K562 (cell line): ENCODE measurements around the gene DENND1A. TPM values are rescaled to one million over a fixed set of nuclear protein-coding genes. Genes with fewer than 3 reads are reported as not detected.

ENCODE experiments used
- ATAC-seq: fragments of 200-7000 bp; cut with Tn5 transposase; 3 replicates; pipeline ENCODE4 v1.9.1; 2020; ENCODE audit warnings: moderate library complexity
- BruUV-seq: library from RNA; stranded (reverse); fragments of 400-500 nt; replicated peaks from 2 replicates; lab custom pipeline; 2021; lab: Mats Ljungman, UMichigan
- CTCF ChIA-PET: fragments of 300-600 bp; formaldehyde crosslinking; extraction: SDS; loops from one replicate; lab custom pipeline; 2021; ENCODE audit warnings: low intra/inter-chr PET ratio; lab: Yijun Ruan, JAX
- POLR2A ChIA-PET: fragments of 300-600, 350-650 bp; sonication (Branson Sonifier 250); formaldehyde crosslinking; extraction: SDS; loops from one replicate; lab custom pipeline; 2021; ENCODE audit warnings: antibody characterized with exemption, inconsistent platforms; lab: Yijun Ruan, JAX
- DNase-seq, 4 experiments: peaks; one replicate each; pipeline versions ENCODE4 v3.0.0 to v3.0.0-alpha.2; 2011 to 2018; ENCODE audit warnings: low spot score in 3 of 4, mixed read lengths in 3 of 4; ENCODE audit errors: extremely low read depth in 1 of 4
- FAIRE-seq: peaks from 2 replicates; lab custom pipeline; 2011; peaks lifted over from hg19 to GRCh38; lab: Jason Lieb, UNC
- H2AFZ ChIP-seq: 2 replicates; pipeline ENCODE4 v1.6.0; 2011; ENCODE audit warnings: low read depth, low read length, control low read depth, inconsistent platforms
- H3K27ac ChIP-seq: fragments of 200-600 bp; 3 replicates; pipeline ENCODE4 v1.8.0; 2011; ENCODE audit warnings: low read depth, mild to moderate bottlenecking, control low read depth, inconsistent platforms, low read length, moderate library complexity, mixed read lengths; ENCODE audit errors: extremely low read depth
- H3K27me3 ChIP-seq, 2 experiments: fragments of 300-600 bp in 1 of 2; 2 replicates in 1 of 2; 3 replicates in 1 of 2; pipeline versions ENCODE4 v1.6.0 to v1.8.0; 2011; ENCODE audit warnings: inconsistent platforms in 2 of 2, low read length in 2 of 2, mild to moderate bottlenecking in 1 of 2, mixed read lengths in 1 of 2, moderate library complexity in 1 of 2; ENCODE audit not compliant: control insufficient read depth in 2 of 2, insufficient read depth in 2 of 2
- H3K36me3 ChIP-seq: fragments of 300-600 bp; 3 replicates; pipeline ENCODE4 v1.8.0; 2011; ENCODE audit warnings: mild to moderate bottlenecking, low read length, inconsistent platforms; ENCODE audit not compliant: control insufficient read depth, insufficient read depth
- H3K4me1 ChIP-seq, 2 experiments: fragments of 200-600 bp in 1 of 2; replicated peaks in 1 of 2; 2 replicates in 1 of 2; 3 replicates in 1 of 2; pipeline versions ENCODE4 v1.5.1 to v1.8.0; 2011; ENCODE audit warnings: inconsistent platforms in 2 of 2, low read length in 2 of 2, mild to moderate bottlenecking in 1 of 2, mixed read lengths in 1 of 2, moderate library complexity in 1 of 2; ENCODE audit not compliant: control insufficient read depth in 2 of 2, insufficient read depth in 2 of 2
- H3K4me2 ChIP-seq: 2 replicates; pipeline ENCODE4 v1.6.1; 2011; ENCODE audit warnings: low read length, control low read depth, inconsistent platforms, mixed read lengths; ENCODE audit not compliant: insufficient read depth
- H3K4me3 ChIP-seq: fragments of 200-600 bp; sonication (generic), shearing (Covaris generic); 2 replicates; pipeline ENCODE4 v1.5.1; 2016; ENCODE audit warnings: control low read depth, inconsistent platforms
- H3K79me2 ChIP-seq: fragments of 200-600 bp; 3 replicates; pipeline ENCODE4 v1.8.0; 2011; ENCODE audit warnings: low read length, inconsistent platforms; ENCODE audit not compliant: control insufficient read depth, insufficient read depth
- H3K9ac ChIP-seq, 2 experiments: 2 replicates each; pipeline versions ENCODE4 v1.6.0 to v1.6.1; 2011; ENCODE audit warnings: low read depth in 2 of 2, low read length in 2 of 2, control low read depth in 1 of 2, inconsistent platforms in 1 of 2, mild to moderate bottlenecking in 1 of 2, mixed read lengths in 1 of 2; ENCODE audit not compliant: insufficient read depth in 1 of 2
- H3K9me1 ChIP-seq: one replicate; pipeline ENCODE4 v1.6.0; 2011; ENCODE audit warnings: inconsistent platforms, mild to moderate bottlenecking, low read length, moderate library complexity; ENCODE audit not compliant: control insufficient read depth, insufficient read depth
- H3K9me3 ChIP-seq: replicated peaks from 2 replicates; pipeline ENCODE4 v1.5.1; 2011; ENCODE audit warnings: low read depth, low read length, inconsistent platforms; ENCODE audit not compliant: control insufficient read depth, insufficient read depth
- H4K20me1 ChIP-seq: replicated peaks from 2 replicates; pipeline ENCODE4 v1.6.1; 2011; ENCODE audit warnings: low read length, inconsistent platforms, mixed read lengths; ENCODE audit not compliant: control insufficient read depth, insufficient read depth
- CBX3 ChIP-seq, 2 experiments: IDR thresholded peaks; 1 replicate in 1 of 2; 2 replicates in 1 of 2; pipeline ENCODE4 v1.6.1; 2012; ENCODE audit warnings: inconsistent platforms in 2 of 2, low read length in 2 of 2, borderline replicate concordance in 1 of 2, control low read depth in 1 of 2
- CTBP1 ChIP-seq: fragments of 450-650 bp; IDR thresholded peaks from 2 replicates; pipeline ENCODE4 v1.6.1; 2016; ENCODE audit warnings: borderline replicate concordance
- FOXA3 ChIP-seq, 2 experiments: fragments of 450-650 bp in 1 of 2; sonication (generic) in 1 of 2; formaldehyde crosslinking; IDR thresholded peaks in 1 of 2; conservative IDR thresholded peaks in 1 of 2; 2 replicates each; pipeline versions ENCODE4 v1.4.0 to v1.8.0; 2020 to 2022; ENCODE audit warnings: mild to moderate bottlenecking in 2 of 2, missing genetic modification reagents in 1 of 2
- NFATC3 ChIP-seq: fragments of 450-650 bp; IDR thresholded peaks from 2 replicates; pipeline ENCODE4 v1.6.1; 2017; ENCODE audit warnings: mild to moderate bottlenecking
- NFIC ChIP-seq: fragments of 450-650 bp; IDR thresholded peaks from 2 replicates; pipeline ENCODE4 v1.6.1; 2017; ENCODE audit warnings: mild to moderate bottlenecking, inconsistent platforms
- PCBP2 ChIP-seq: fragments of 200-400 bp; formaldehyde crosslinking; IDR thresholded peaks from 2 replicates; pipeline ENCODE4 v1.6.1; 2018; ENCODE audit warnings: low read length, low read depth, mild to moderate bottlenecking, moderate library complexity; ENCODE audit not compliant: poor library complexity, severe bottlenecking
- PHB ChIP-seq: fragments of 250-450 bp; sonication (Bioruptor Pico); IDR thresholded peaks from 2 replicates; pipeline ENCODE4 v1.5.0; 2021
- POLR2A ChIP-seq: fragments of 450-650 bp; conservative IDR thresholded peaks from 2 replicates; pipeline ENCODE4 v1.6.1; 2016
- POU5F1 ChIP-seq: fragments of 150-350 bp; IDR thresholded peaks from 2 replicates; pipeline ENCODE4 v1.6.1; 2014; ENCODE audit warnings: borderline replicate concordance, low read length, low read depth, mild to moderate bottlenecking; ENCODE audit not compliant: partially characterized antibody
- RBM25 ChIP-seq: fragments of 200-400 bp; formaldehyde crosslinking; IDR thresholded peaks from 2 replicates; pipeline ENCODE4 v1.6.1; 2018; ENCODE audit warnings: low read length, low read depth, moderate library complexity; ENCODE audit not compliant: severe bottlenecking
- RBM34 ChIP-seq: fragments of 200-400 bp; formaldehyde crosslinking; IDR thresholded peaks from 2 replicates; pipeline ENCODE4 v1.6.1; 2018; ENCODE audit warnings: low read length, borderline replicate concordance; ENCODE audit not compliant: insufficient read depth
- ZFP30 ChIP-seq: fragments of 250-450 bp; sonication (Bioruptor Pico); IDR thresholded peaks from 2 replicates; pipeline ENCODE4 v1.8.0; 2022; ENCODE audit warnings: moderate library complexity, mild to moderate bottlenecking, inconsistent platforms, borderline replicate concordance
- ZNF143 ChIP-seq: sonication (generic); formaldehyde crosslinking; IDR thresholded peaks from 2 replicates; pipeline ENCODE4 v1.9.0; 2022; ENCODE audit warnings: mild to moderate bottlenecking, missing genetic modification reagents
- ZNF174 ChIP-seq: fragments of 250-450 bp; sonication (Bioruptor Pico); IDR thresholded peaks from 2 replicates; pipeline ENCODE4 v1.4.0; 2020; ENCODE audit warnings: mild to moderate bottlenecking
- ZNF197 ChIP-seq: fragments of 200-800 bp; sonication (Bioruptor generic); IDR thresholded peaks from 2 replicates; pipeline ENCODE4 v1.6.1; 2016; ENCODE audit warnings: low read depth, missing genetic modification characterization, missing compliant biosample characterization
- ZNF239 ChIP-seq: fragments of 250-450 bp; sonication (Bioruptor Pico); IDR thresholded peaks from 2 replicates; pipeline ENCODE4 v1.4.0; 2020; ENCODE audit warnings: mild to moderate bottlenecking
- ZNF347 ChIP-seq: fragments of 450-650 bp; formaldehyde crosslinking; IDR thresholded peaks from 2 replicates; pipeline ENCODE4 v1.4.0; 2020; ENCODE audit warnings: low read depth, mild to moderate bottlenecking, moderate library complexity
- ZNF583 ChIP-seq: fragments of 250-450 bp; sonication (Bioruptor Pico); IDR thresholded peaks from 2 replicates; pipeline ENCODE4 v1.4.0; 2020
- in situ Hi-C: fragments of 300-500 bp; cut with MboI; formaldehyde crosslinking; loops from 4 replicates; pipeline ENCODE4 v1.15.0; 2018; ENCODE audit warnings: inconsistent platforms, mixed read lengths
- intact Hi-C: fragments of 100-400 bp; cut with micrococcal nuclease; formaldehyde crosslinking; loops from 2 replicates; pipeline ENCODE4 v1.14.2; 2022
- polyA plus RNA-seq, 8 experiments: library from polyadenylated mRNA; depleted of rRNA in 4 of 8; stranded (reverse) in 5 of 8; unstranded in 3 of 8; fragments of >200 nt; fragmentation: Nextera tagmentation in 2 of 8; fragmentation: Illumina TruSeq in 1 of 8; extraction: Ambion mirVana in 2 of 8; extraction: Trizol in 1 of 8; gene quantifications; 2 replicates each; pipeline versions ENCODE4 v1.2.1 to v1.2.3, GENCODE V29; 2011 to 2014; ENCODE audit warnings: inconsistent platforms in 1 of 8, missing spikeins in 1 of 8
- total RNA-seq, 7 experiments: library from RNA; depleted of rRNA in 6 of 7; stranded (reverse); fragments of >200 nt in 6 of 7; fragmentation: Illumina TruSeq in 2 of 7; extraction: Trizol in 2 of 7; gene quantifications; 2 replicates each; pipeline versions ENCODE4 v1.2.1 to v1.2.3, GENCODE V29; 2011 to 2021; ENCODE audit warnings: low replicate concordance in 1 of 7
- TF ChIP-seq, protein P1 (sequence below): fragments of 250-450 bp; sonication (Bioruptor Pico); IDR thresholded peaks from 2 replicates; pipeline ENCODE4 v1.8.0; 2021; ENCODE audit warnings: mild to moderate bottlenecking, moderate library complexity
- TF ChIP-seq, protein P2 (sequence below): fragments of 450-650 bp; formaldehyde crosslinking; IDR thresholded peaks from 2 replicates; pipeline ENCODE4 v1.4.0; 2020; ENCODE audit warnings: mild to moderate bottlenecking
- TF ChIP-seq, protein P3 (sequence below): sonication (generic); formaldehyde crosslinking; IDR thresholded peaks from 2 replicates; pipeline ENCODE4 v1.8.0; 2022; ENCODE audit warnings: mild to moderate bottlenecking, missing genetic modification reagents, borderline replicate concordance

The DENND1A gene
- total and polyA plus RNA-seq, 9 of the 15 experiments (the other 6 are each of a cell fraction or from before 2014, with no cell fraction given) = 7.6 to 29.5 (median 15.7) TPM

DNA sequence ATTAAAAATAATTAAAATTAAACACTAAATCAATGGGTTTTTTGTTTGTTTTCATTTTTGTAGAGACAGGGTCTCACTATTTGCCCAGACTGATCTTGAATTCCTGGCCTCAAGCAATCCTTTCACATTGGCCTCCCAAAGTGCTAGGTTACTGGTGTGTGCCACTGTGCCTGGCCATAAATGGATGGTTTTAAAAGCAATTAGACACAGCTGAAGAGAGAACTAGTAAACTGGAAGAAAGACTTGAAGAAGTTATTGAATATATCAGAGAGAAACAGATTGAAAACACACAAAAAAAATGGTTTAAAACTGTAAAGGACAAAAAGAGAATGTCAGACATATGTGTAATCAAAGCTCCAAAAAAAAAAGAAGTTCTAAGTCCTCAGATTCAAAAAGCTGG is 83.0 kb downstream of the DENND1A start:
- in situ Hi-C loops (no loop called here), intact Hi-C loops (no loop called here)
- no peak overlapping the region for H3K9ac ChIP-seq
- no peaks in the 10 kb centered on the region for H3K4me1 ChIP-seq
- ChIA-PET CTCF (no interaction called here), POLR2A (interaction anchor here (1.2 kb wide), 1 partner anchor 21 kb away, joined by 3 read pairs; no protein-coding TSS in a partner anchor)
- DNase-seq (no peak), ATAC-seq (no peak), FAIRE-seq (no peak)
- H3K27ac ChIP-seq = no peak overlapping the region
- H3K9me3 ChIP-seq = peaks cover 11% of the 10 kb centered on the region
- no peaks in the 10 kb centered on the region for H3K9me1 ChIP-seq
- H4K20me1 ChIP-seq = no peaks in the 10 kb centered on the region
- no peak overlapping the region for H2AFZ ChIP-seq
- H3K4me3 ChIP-seq = no peak overlapping the region
- BruUV-seq = no TSS peak
- H3K36me3 ChIP-seq = no peaks in the 10 kb centered on the region
- H3K4me2 ChIP-seq = no peak overlapping the region
- H3K79me2 ChIP-seq = no peaks in the 10 kb centered on the region; the same call in 2 of the 3 replicates
- no peaks in the 10 kb centered on the region for H3K27me3 ChIP-seq
- TF ChIP-seq PCBP2 (no peak), NFIC (no peak), ZNF174 (no peak), NFATC3 (no peak), ZNF143 (CRISPR knock-in tag) (no peak), ZNF347 (CRISPR knock-in tag) (no peak), RBM34 (no peak), CBX3 (IDR thresholded peaks at IDR 0.05; ENCODE audit: borderline replicate concordance in 1 of 2, low read length in 2 of 2) (0 out of 3 replicates have a peak, but pooled peaks of 1 of the 2 experiments have one; percentile 25), ZNF239 (CRISPR knock-in tag) (no peak), RBM25 (peak; percentile 71), ZNF583 (0 out of 2 replicates have a peak, but pooled peaks have one; percentile 23), POLR2A (no peak), CTBP1 (no peak), PHB (CRISPR knock-in tag) (no peak), POU5F1 (no peak), FOXA3 (CRISPR knock-in tag; conservative IDR thresholded peaks at IDR 0.05 in 1 of 2, IDR thresholded peaks at IDR 0.05 in 1 of 2) (no peak), ZFP30 (CRISPR knock-in tag) (peak; percentile 61; the same call in 1 of the 2 replicates), ZNF197 (CRISPR knock-in tag) (no peak)
- TF ChIP-seq, protein P1, sequence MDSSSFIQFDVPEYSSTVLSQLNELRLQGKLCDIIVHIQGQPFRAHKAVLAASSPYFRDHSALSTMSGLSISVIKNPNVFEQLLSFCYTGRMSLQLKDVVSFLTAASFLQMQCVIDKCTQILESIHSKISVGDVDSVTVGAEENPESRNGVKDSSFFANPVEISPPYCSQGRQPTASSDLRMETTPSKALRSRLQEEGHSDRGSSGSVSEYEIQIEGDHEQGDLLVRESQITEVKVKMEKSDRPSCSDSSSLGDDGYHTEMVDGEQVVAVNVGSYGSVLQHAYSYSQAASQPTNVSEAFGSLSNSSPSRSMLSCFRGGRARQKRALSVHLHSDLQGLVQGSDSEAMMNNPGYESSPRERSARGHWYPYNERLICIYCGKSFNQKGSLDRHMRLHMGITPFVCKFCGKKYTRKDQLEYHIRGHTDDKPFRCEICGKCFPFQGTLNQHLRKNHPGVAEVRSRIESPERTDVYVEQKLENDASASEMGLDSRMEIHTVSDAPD (CRISPR knock-in tag) = no peak
- TF ChIP-seq, protein P2, sequence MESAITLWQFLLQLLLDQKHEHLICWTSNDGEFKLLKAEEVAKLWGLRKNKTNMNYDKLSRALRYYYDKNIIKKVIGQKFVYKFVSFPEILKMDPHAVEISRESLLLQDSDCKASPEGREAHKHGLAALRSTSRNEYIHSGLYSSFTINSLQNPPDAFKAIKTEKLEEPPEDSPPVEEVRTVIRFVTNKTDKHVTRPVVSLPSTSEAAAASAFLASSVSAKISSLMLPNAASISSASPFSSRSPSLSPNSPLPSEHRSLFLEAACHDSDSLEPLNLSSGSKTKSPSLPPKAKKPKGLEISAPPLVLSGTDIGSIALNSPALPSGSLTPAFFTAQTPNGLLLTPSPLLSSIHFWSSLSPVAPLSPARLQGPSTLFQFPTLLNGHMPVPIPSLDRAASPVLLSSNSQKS (CRISPR knock-in tag) = no peak
- TF ChIP-seq, protein P3, sequence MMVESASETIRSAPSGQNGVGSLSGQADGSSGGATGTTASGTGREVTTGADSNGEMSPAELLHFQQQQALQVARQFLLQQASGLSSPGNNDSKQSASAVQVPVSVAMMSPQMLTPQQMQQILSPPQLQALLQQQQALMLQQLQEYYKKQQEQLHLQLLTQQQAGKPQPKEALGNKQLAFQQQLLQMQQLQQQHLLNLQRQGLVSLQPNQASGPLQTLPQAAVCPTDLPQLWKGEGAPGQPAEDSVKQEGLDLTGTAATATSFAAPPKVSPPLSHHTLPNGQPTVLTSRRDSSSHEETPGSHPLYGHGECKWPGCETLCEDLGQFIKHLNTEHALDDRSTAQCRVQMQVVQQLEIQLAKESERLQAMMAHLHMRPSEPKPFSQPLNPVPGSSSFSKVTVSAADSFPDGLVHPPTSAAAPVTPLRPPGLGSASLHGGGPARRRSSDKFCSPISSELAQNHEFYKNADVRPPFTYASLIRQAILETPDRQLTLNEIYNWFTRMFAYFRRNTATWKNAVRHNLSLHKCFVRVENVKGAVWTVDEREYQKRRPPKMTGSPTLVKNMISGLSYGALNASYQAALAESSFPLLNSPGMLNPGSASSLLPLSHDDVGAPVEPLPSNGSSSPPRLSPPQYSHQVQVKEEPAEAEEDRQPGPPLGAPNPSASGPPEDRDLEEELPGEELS (CRISPR knock-in tag) = no peak
